C4-2B (cell line): ENCODE measurements around the gene OPCML.

Experiments used
- ZFX ChIP-seq: fragments of 450-650 bp; IDR thresholded peaks from 2 replicates; pipeline ENCODE4 v1.6.1; 2017
- TF ChIP-seq, protein P1 (sequence below): fragments of 450-650 bp; conservative IDR thresholded peaks from 2 replicates; pipeline ENCODE4 v1.5.1; 2017; ENCODE audit warnings: mild to moderate bottlenecking

DNA sequence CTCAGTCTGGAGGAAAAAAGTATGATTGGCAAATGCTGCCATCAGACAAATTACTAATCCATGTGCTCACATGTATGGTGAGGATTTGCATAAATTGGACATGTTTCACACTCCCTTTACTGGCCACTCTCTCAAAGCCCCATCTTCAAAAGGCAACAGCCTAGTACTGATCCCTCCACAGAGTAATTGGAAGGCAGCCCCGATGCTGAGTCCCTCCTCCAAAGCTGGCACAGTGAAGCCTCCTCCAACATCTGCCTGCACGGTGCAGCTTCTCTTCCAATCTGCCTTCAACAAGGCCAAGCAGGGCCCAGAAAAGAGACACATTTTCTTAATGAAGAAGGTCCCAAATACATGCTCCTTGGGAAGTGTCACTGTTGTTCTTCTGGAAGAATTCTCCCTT lies 350.6 kb downstream of the OPCML start:
- TF ChIP-seq, protein P1, sequence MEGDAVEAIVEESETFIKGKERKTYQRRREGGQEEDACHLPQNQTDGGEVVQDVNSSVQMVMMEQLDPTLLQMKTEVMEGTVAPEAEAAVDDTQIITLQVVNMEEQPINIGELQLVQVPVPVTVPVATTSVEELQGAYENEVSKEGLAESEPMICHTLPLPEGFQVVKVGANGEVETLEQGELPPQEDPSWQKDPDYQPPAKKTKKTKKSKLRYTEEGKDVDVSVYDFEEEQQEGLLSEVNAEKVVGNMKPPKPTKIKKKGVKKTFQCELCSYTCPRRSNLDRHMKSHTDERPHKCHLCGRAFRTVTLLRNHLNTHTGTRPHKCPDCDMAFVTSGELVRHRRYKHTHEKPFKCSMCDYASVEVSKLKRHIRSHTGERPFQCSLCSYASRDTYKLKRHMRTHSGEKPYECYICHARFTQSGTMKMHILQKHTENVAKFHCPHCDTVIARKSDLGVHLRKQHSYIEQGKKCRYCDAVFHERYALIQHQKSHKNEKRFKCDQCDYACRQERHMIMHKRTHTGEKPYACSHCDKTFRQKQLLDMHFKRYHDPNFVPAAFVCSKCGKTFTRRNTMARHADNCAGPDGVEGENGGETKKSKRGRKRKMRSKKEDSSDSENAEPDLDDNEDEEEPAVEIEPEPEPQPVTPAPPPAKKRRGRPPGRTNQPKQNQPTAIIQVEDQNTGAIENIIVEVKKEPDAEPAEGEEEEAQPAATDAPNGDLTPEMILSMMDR, result no peak
- TF ChIP-seq ZFX, result no peak
